H1 (cell line): ENCODE data around the gene CCDC81. TPM values are rescaled to one million over a fixed set of nuclear protein-coding genes. Genes with fewer than 3 reads are reported as not detected.

ENCODE experiments used
- CTCF ChIA-PET: fragments of 300-600 bp; sonication (Branson Sonifier 250); formaldehyde crosslinking; loops from one replicate; lab custom pipeline; 2021; ENCODE audit not compliant: partially characterized antibody; lab: Charles Lee
- POLR2A ChIA-PET: fragments of 300-600 bp; sonication (Branson Sonifier 250); formaldehyde crosslinking; loops from one replicate; lab custom pipeline; 2021; ENCODE audit warnings: inconsistent platforms; ENCODE audit not compliant: partially characterized antibody; lab: Charles Lee
- DNase-seq, 2 experiments: peaks; one replicate each; pipeline versions ENCODE4 v3.0.0 to v3.0.0-alpha.2; 2010 to 2022; ENCODE audit warnings: low spot score in 2 of 2, low read depth in 1 of 2, mixed read lengths in 1 of 2
- FAIRE-seq: peaks from 2 replicates; lab custom pipeline; 2011; peaks lifted over from hg19 to GRCh38; lab: Jason Lieb, UNC
- H2AFZ ChIP-seq: 2 replicates; pipeline ENCODE4 v1.8.1; 2012; ENCODE audit warnings: low read length, inconsistent platforms
- H2AK5ac ChIP-seq: 2 replicates; pipeline ENCODE4 v1.6.1; 2013; ENCODE audit warnings: low read depth, low read length
- H2BK120ac ChIP-seq: replicated peaks from 2 replicates; pipeline ENCODE3; 2013; ENCODE audit warnings: low read depth, low read length, inconsistent platforms
- H2BK12ac ChIP-seq: 2 replicates; pipeline ENCODE4 v1.6.1; 2013; ENCODE audit warnings: low read depth, low read length
- H2BK15ac ChIP-seq: 2 replicates; pipeline ENCODE4 v1.6.1; 2013; ENCODE audit warnings: low read length
- H2BK20ac ChIP-seq: 2 replicates; pipeline ENCODE4 v1.6.1; 2013; ENCODE audit warnings: low read length
- H2BK5ac ChIP-seq: 2 replicates; pipeline ENCODE4 v1.6.1; 2013; ENCODE audit warnings: low read depth, low read length
- H3K14ac ChIP-seq: 2 replicates; pipeline ENCODE4 v1.6.1; 2013; ENCODE audit warnings: inconsistent platforms; ENCODE audit not compliant: insufficient read length
- H3K18ac ChIP-seq: 2 replicates; pipeline ENCODE4 v1.6.1; 2013; ENCODE audit warnings: low read length; ENCODE audit errors: extremely low read depth
- H3K23ac ChIP-seq: 2 replicates; pipeline ENCODE4 v1.6.1; 2013; ENCODE audit warnings: inconsistent platforms; ENCODE audit not compliant: insufficient read length
- H3K23me2 ChIP-seq: 2 replicates; pipeline ENCODE4 v1.6.1; 2013; ENCODE audit warnings: low read depth, low read length
- H3K27ac ChIP-seq: 2 replicates; pipeline ENCODE4 v1.6.1; 2011; ENCODE audit warnings: low read depth, low read length, inconsistent platforms
- H3K27me3 ChIP-seq, 4 experiments: replicated peaks in 1 of 4; 1 replicate in 1 of 4; 2 replicates in 3 of 4; pipeline versions ENCODE4 v1.6.1 to v1.8.1; 2011 to 2013; ENCODE audit warnings: low read length in 3 of 4, mild to moderate bottlenecking in 3 of 4, inconsistent platforms in 2 of 4, mixed read lengths in 2 of 4, moderate library complexity in 1 of 4; ENCODE audit not compliant: control insufficient read depth in 3 of 4, insufficient read depth in 3 of 4; ENCODE audit errors: extremely low read depth in 1 of 4
- H3K36me3 ChIP-seq, 4 experiments: 2 replicates each; pipeline versions ENCODE4 v1.6.1 to v1.8.1; 2011 to 2013; ENCODE audit warnings: mild to moderate bottlenecking in 4 of 4, low read length in 3 of 4, moderate library complexity in 2 of 4, control low read depth in 1 of 4, inconsistent platforms in 1 of 4; ENCODE audit not compliant: insufficient read depth in 4 of 4, control insufficient read depth in 2 of 4
- H3K4ac ChIP-seq: replicated peaks from 2 replicates; pipeline ENCODE3; 2013; ENCODE audit warnings: low read length, low read depth, mixed read lengths, inconsistent platforms; ENCODE audit not compliant: insufficient read length
- H3K4me1 ChIP-seq, 4 experiments: replicated peaks in 1 of 4; 1 replicate in 1 of 4; 2 replicates in 3 of 4; pipeline versions ENCODE4 v1.6.1 to v1.8.1; 2011 to 2013; ENCODE audit warnings: low read length in 3 of 4, inconsistent platforms in 2 of 4, mixed read lengths in 1 of 4; ENCODE audit not compliant: insufficient read depth in 4 of 4, control insufficient read depth in 3 of 4
- H3K4me2 ChIP-seq, 2 experiments: 2 replicates each; pipeline versions ENCODE4 v1.6.1 to v1.8.1; 2011 to 2013; ENCODE audit warnings: low read depth in 2 of 2, low read length in 2 of 2, control low read depth in 1 of 2, inconsistent platforms in 1 of 2, mild to moderate bottlenecking in 1 of 2; ENCODE audit not compliant: insufficient read depth in 1 of 2
- H3K4me3 ChIP-seq, 4 experiments: fragments of 200-600, 300-600 bp in 1 of 4; sonication (generic), shearing (Covaris generic), sonication (Bioruptor Twin) in 1 of 4; 2 replicates each; pipeline versions ENCODE4 v1.5.1 to v1.8.1; 2011 to 2016; ENCODE audit warnings: low read length in 4 of 4, low read depth in 3 of 4, control low read depth in 2 of 4, inconsistent platforms in 2 of 4, mild to moderate bottlenecking in 2 of 4, mixed read lengths in 1 of 4, moderate library complexity in 1 of 4; ENCODE audit not compliant: insufficient read depth in 2 of 4; ENCODE audit errors: extremely low read depth in 1 of 4
- H3K56ac ChIP-seq: replicated peaks from 2 replicates; pipeline ENCODE3; 2013; ENCODE audit warnings: low read depth, mild to moderate bottlenecking, mixed read lengths, low read length, inconsistent platforms; ENCODE audit not compliant: insufficient read length
- H3K79me1 ChIP-seq: 2 replicates; pipeline ENCODE4 v1.6.1; 2013; ENCODE audit warnings: low read depth, low read length, control low read depth
- H3K79me2 ChIP-seq, 2 experiments: 2 replicates each; pipeline versions ENCODE4 v1.6.1 to v1.8.1; 2012 to 2013; ENCODE audit warnings: low read length in 2 of 2, mild to moderate bottlenecking in 2 of 2, inconsistent platforms in 1 of 2; ENCODE audit not compliant: insufficient read depth in 2 of 2, control insufficient read depth in 1 of 2
- H3K9ac ChIP-seq, 4 experiments: replicated peaks in 1 of 4; 1 replicate in 1 of 4; 2 replicates in 3 of 4; pipeline versions ENCODE4 v1.6.1 to v1.8.1; 2011 to 2013; ENCODE audit warnings: low read depth in 3 of 4, low read length in 3 of 4, control low read depth in 2 of 4, mild to moderate bottlenecking in 2 of 4, moderate library complexity in 2 of 4, inconsistent platforms in 1 of 4; ENCODE audit errors: extremely low read depth in 1 of 4
- H3K9me3 ChIP-seq, 2 experiments: 2 replicates each; pipeline versions ENCODE4 v1.6.1 to v1.8.1; 2012 to 2013; ENCODE audit warnings: mild to moderate bottlenecking in 2 of 2, moderate library complexity in 2 of 2, control low read depth in 1 of 2, inconsistent platforms in 1 of 2, low read depth in 1 of 2, low read length in 1 of 2, mixed read lengths in 1 of 2; ENCODE audit not compliant: insufficient read depth in 2 of 2
- H4K20me1 ChIP-seq, 2 experiments: replicated peaks in 1 of 2; 2 replicates each; pipeline versions ENCODE3 to v1.8.1; 2011 to 2013; ENCODE audit warnings: inconsistent platforms in 2 of 2, low read length in 2 of 2, mild to moderate bottlenecking in 1 of 2; ENCODE audit not compliant: insufficient read depth in 2 of 2, control insufficient read depth in 1 of 2
- H4K5ac ChIP-seq: 2 replicates; pipeline ENCODE4 v1.6.1; 2013; ENCODE audit warnings: low read length, low read depth, mixed read lengths, inconsistent platforms; ENCODE audit not compliant: insufficient read length
- H4K8ac ChIP-seq: 2 replicates; pipeline ENCODE4 v1.8.0; 2013; ENCODE audit warnings: mild to moderate bottlenecking, moderate library complexity, low read length, inconsistent platforms; ENCODE audit not compliant: insufficient read depth; ENCODE audit errors: extremely low read depth
- H4K91ac ChIP-seq: replicated peaks from 2 replicates; pipeline ENCODE3; 2013; ENCODE audit warnings: low read length, mixed read lengths, inconsistent platforms; ENCODE audit not compliant: insufficient read length
- CEBPB ChIP-seq: IDR thresholded peaks from 2 replicates; pipeline ENCODE4 v1.6.1; 2012; ENCODE audit warnings: low read depth, low read length
- CHD2 ChIP-seq: IDR thresholded peaks from 2 replicates; pipeline ENCODE4 v1.6.1; 2012; ENCODE audit warnings: low read length, improper control_type of control experiment
- CTBP2 ChIP-seq: IDR thresholded peaks from 2 replicates; pipeline ENCODE4 v1.7.0; 2011; ENCODE audit warnings: borderline replicate concordance, mild to moderate bottlenecking, moderate library complexity, mixed read lengths, low read length; ENCODE audit not compliant: insufficient read depth, insufficient read length
- HDAC6 ChIP-seq: IDR thresholded peaks from one replicate; pipeline ENCODE4 v1.7.1; 2012; ENCODE audit warnings: low read depth, mild to moderate bottlenecking, inconsistent platforms, low read length, moderate library complexity
- KDM5A ChIP-seq: fragments of 200-600 bp; IDR thresholded peaks from 2 replicates; pipeline ENCODE4 v1.7.1; 2012; ENCODE audit warnings: mild to moderate bottlenecking, low read length, inconsistent platforms, mixed read lengths
- PHF8 ChIP-seq: fragments of 200-600 bp; sonication (generic); conservative IDR thresholded peaks from 2 replicates; pipeline ENCODE4 v1.7.1; 2012; ENCODE audit warnings: low read depth, mild to moderate bottlenecking, inconsistent platforms, low read length, moderate library complexity
- POLR2AphosphoS5 ChIP-seq: IDR thresholded peaks from 2 replicates; pipeline ENCODE4 v1.6.1; 2011; ENCODE audit warnings: low read depth, low read length
- POU5F1 ChIP-seq: IDR thresholded peaks from 2 replicates; pipeline ENCODE4 v1.6.1; 2011; ENCODE audit warnings: low read depth, mild to moderate bottlenecking, low read length, moderate library complexity
- SAP30 ChIP-seq: fragments of 300-600 bp; sonication (generic); IDR thresholded peaks from 2 replicates; pipeline ENCODE4 v1.7.1; 2012; ENCODE audit warnings: low read length, moderate library complexity, mild to moderate bottlenecking, inconsistent platforms; ENCODE audit not compliant: insufficient read depth, insufficient replicate concordance
- SIX5 ChIP-seq: IDR thresholded peaks from 2 replicates; pipeline ENCODE4 v1.6.1; 2011; ENCODE audit warnings: mild to moderate bottlenecking, low read depth, low read length
- SRF ChIP-seq: IDR thresholded peaks from 2 replicates; pipeline ENCODE4 v1.6.1; 2011; ENCODE audit warnings: mild to moderate bottlenecking, low read depth, low read length, moderate library complexity
- SUZ12 ChIP-seq: fragments of 200-600 bp; sonication (generic); IDR thresholded peaks from 2 replicates; pipeline ENCODE4 v1.6.1; 2012; ENCODE audit warnings: mild to moderate bottlenecking, inconsistent platforms, low read length, moderate library complexity, mixed read lengths
- TEAD4 ChIP-seq: IDR thresholded peaks from 2 replicates; pipeline ENCODE4 v1.6.1; 2012; ENCODE audit warnings: low read depth, low read length, inconsistent platforms, mixed read lengths
- WGBS, 2 experiments: shearing (Covaris generic) in 1 of 2; methylation state at CpG; one replicate each; pipeline versions ENCODE4 v1.1.6 to v1.1.7; 2013 to 2015; ENCODE audit warnings: low lambda C conversion rate in 2 of 2, mixed read lengths in 2 of 2, inconsistent platforms in 1 of 2, low coverage in 1 of 2, missing lambda C conversion rate in 1 of 2; ENCODE audit not compliant: insufficient replicate concordance in 2 of 2, insufficient coverage in 1 of 2, insufficient read length in 1 of 2; ENCODE audit errors: extremely low coverage in 1 of 2, missing lambda C conversion rate in 1 of 2; 5-methylcytosine and 5-hydroxymethylcytosine counted together
- polyA plus RNA-seq, 7 experiments: library from polyadenylated mRNA; depleted of rRNA in 3 of 7; stranded (reverse) in 5 of 7; unstranded in 2 of 7; fragments of >200 nt in 5 of 7; fragments of 200-250 nt in 2 of 7; gene quantifications; 1 replicate in 5 of 7; 2 replicates in 1 of 7; 4 replicates in 1 of 7; pipeline versions ENCODE4 v1.2.1 to v1.2.3, GENCODE V29; 2011 to 2013; ENCODE audit warnings: missing spikeins in 2 of 7, mixed read lengths in 2 of 7
- total RNA-seq: library from RNA; stranded (reverse); fragmentation: NEBNext Ultra II Directional; extraction: Animal tissue kit (Norgen Biotek cat#: 25700); gene quantifications from 2 replicates; pipeline ENCODE4 v1.2.1, GENCODE V29; 2021
- TF ChIP-seq, protein P1 (sequence below): IDR thresholded peaks from 2 replicates; pipeline ENCODE4 v1.6.1; 2012; ENCODE audit warnings: inconsistent platforms

Gene CCDC81
- total and polyA plus RNA-seq, 2 of the 8 experiments (the other 6 are each of a cell fraction or from before 2014, with no cell fraction given), result 0.30 to 0.58 TPM

DNA sequence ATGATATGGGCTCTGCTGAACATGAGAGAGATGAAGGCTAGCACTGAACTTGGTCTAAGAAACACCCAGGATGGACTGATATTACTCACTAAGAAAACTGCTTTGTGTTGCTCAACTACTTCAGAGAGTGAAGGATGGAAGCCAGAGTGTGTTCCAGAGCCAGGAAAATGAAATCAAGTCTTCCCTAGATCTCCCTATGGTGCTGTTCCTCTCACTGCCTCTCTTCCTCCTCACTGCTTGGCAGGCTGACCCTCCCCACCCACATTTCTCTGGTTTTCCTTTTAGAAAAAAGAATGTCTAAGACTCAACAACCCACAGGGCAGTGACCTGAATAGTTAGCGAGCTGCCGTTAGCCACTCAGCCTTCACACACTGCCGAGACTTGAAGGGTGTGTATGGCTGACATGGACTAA, 65.6 kb downstream of the CCDC81 start:
- no peaks in the 10 kb centered on the region for H3K79me1 ChIP-seq
- no peak overlapping the region for H3K14ac ChIP-seq
- no peak overlapping the region for H2BK120ac ChIP-seq
- no peak overlapping the region for H2BK20ac ChIP-seq
- 96% methylated on average over 3 of the region's 3 CpGs; no CpG with 5 or more reads in 1 of the 2 experiments for WGBS, 2 experiments
- no peaks in the 10 kb centered on the region; a peak in 1 of 7 replicates for H3K27me3 ChIP-seq
- POLR2A ChIA-PET, result no interaction called here
- H3K4me1 ChIP-seq, result no peaks in the 10 kb centered on the region
- H4K20me1 ChIP-seq, result no peaks in the 10 kb centered on the region
- no peak overlapping the region for H2BK12ac ChIP-seq
- no peaks in the 10 kb centered on the region for H3K9me3 ChIP-seq
- no peak overlapping the region for H4K91ac ChIP-seq
- no peak overlapping the region for H3K56ac ChIP-seq
- H2BK5ac ChIP-seq, result no peak overlapping the region
- CTCF ChIA-PET, result interaction anchor here (0.9 to 2.4 kb wide), 3 partner anchors 17 to 169 kb away, joined by 3 to 6 read pairs (median 5); no protein-coding TSS in a partner anchor
- DNase-seq (no peak), FAIRE-seq (no peak)
- H3K4me3 ChIP-seq, result no peak overlapping the region
- no peak overlapping the region for H3K18ac ChIP-seq
- no peak overlapping the region for H3K9ac ChIP-seq
- no peak overlapping the region for H3K23ac ChIP-seq
- no peak overlapping the region for H4K5ac ChIP-seq
- H3K27ac ChIP-seq, result no peak overlapping the region
- H3K4me2 ChIP-seq, result no peak overlapping the region
- H3K79me2 ChIP-seq, result no peaks in the 10 kb centered on the region
- TF ChIP-seq, protein P1, sequence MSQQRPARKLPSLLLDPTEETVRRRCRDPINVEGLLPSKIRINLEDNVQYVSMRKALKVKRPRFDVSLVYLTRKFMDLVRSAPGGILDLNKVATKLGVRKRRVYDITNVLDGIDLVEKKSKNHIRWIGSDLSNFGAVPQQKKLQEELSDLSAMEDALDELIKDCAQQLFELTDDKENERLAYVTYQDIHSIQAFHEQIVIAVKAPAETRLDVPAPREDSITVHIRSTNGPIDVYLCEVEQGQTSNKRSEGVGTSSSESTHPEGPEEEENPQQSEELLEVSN, result no peak
- TF ChIP-seq POLR2AphosphoS5, result no peak
- TF ChIP-seq PHF8, result no peak
- no peak for TF ChIP-seq CHD2
- TF ChIP-seq CTBP2, result no peak
- no peak for TF ChIP-seq SIX5
- TF ChIP-seq TEAD4, result no peak
- TF ChIP-seq KDM5A, result no peak
- TF ChIP-seq CEBPB, result no peak
- no peak for TF ChIP-seq SRF
- no peak for TF ChIP-seq SUZ12
- TF ChIP-seq POU5F1, result no peak
- no peak for TF ChIP-seq SAP30
- TF ChIP-seq HDAC6, result no peak
- H2AK5ac ChIP-seq, result no peak overlapping the region
- H2AFZ ChIP-seq, result no peak overlapping the region
- H4K8ac ChIP-seq, result no peak overlapping the region
- H3K23me2 ChIP-seq, result no peaks in the 10 kb centered on the region
- H2BK15ac ChIP-seq, result no peak overlapping the region
- H3K36me3 ChIP-seq, result no peaks in the 10 kb centered on the region
- H3K4ac ChIP-seq, result no peak overlapping the region
